Measurements from ENCODE around the gene CYP19A1.
A peak's percentile ranks its signal among the peaks of the same experiment; 100 is the strongest.

The CYP19A1 gene

DNA sequence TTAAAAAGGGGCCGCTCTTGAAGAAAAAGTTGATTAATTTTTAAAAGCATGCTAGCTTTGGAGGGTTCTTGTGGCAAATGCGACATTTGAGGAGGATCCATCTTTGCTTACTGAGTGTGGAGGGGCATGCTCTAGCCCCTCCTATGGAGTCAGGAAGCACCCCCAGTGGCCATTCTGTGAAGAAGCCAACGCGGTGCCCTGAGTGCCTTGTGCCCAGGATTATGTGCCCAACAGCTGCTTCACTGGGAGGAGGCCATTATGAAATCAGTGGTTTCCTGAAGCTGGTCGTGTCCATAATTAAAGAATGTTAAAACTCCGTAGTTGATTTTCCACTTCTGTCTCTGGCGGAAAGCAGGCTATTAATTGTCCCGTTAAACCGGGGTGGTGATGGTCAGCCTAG, 174.6 kb downstream of the CYP19A1 start:
- no peak overlapping the region for H3K27ac Mint-ChIP-seq
- ATAC-seq (no peak), DNase-seq (ENCODE audit: low spot score in 2 of 2) (no peak)
- H3K4me3 Mint-ChIP-seq = no peak overlapping the region
- no peaks in the 10 kb centered on the region for H3K36me3 Mint-ChIP-seq
- H3K9me3 Mint-ChIP-seq = no peaks in the 10 kb centered on the region
- H3K4me1 Mint-ChIP-seq = no peaks in the 10 kb centered on the region

DNA sequence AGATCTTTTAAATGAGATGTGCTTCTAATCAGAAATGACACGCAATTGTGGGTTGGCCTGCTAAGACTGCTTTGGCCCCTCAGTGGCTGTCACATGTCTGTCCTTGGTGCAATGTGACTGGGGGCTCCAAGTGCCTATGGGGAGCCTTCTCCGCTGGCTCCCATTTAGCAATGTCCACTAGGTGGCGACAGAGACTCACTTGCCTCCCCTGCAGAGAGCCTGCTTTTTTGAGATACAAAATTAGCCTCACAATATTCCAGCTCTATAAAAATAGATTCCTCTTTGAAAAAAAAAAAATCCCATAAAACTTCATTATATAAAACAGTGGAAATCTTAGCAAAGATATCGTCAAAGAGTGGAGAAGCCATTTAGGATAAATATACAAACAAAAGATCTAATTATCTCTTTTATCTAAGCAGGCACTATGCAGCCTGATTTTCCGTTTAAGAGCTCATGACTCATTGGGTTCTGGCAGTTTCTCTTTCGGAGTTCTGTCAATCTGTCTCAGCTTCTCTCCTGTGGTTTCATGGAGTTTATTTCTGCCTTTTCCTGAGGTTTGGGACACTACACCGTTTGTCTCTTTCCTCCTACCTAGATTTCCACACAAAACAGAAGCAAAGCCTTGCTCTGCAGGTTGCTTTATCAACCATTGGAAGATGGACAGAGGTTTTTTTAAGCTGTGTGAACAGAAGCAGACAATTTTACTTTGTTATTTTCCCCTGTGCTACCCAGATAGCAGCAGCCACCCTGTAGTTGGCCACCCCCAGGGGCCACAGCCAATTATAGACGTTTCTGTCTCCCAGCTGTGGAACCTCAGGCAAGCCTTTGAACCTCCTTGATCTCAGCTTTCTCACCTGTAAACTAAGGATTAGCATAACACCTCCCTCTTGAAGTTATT, 175.3 kb downstream of the CYP19A1 start:
- ATAC-seq (peak; percentile 78), DNase-seq (ENCODE audit: low spot score in 2 of 2) (peak; percentile 50 to 75)
- Mint-ChIP-seq H3K4me3 (no peak overlapping the region), H3K36me3 (no peaks in the 10 kb centered on the region), H3K9me3 (no peaks in the 10 kb centered on the region), H3K4me1 (no peaks in the 10 kb centered on the region), H3K27ac (no peak overlapping the region)

DNA sequence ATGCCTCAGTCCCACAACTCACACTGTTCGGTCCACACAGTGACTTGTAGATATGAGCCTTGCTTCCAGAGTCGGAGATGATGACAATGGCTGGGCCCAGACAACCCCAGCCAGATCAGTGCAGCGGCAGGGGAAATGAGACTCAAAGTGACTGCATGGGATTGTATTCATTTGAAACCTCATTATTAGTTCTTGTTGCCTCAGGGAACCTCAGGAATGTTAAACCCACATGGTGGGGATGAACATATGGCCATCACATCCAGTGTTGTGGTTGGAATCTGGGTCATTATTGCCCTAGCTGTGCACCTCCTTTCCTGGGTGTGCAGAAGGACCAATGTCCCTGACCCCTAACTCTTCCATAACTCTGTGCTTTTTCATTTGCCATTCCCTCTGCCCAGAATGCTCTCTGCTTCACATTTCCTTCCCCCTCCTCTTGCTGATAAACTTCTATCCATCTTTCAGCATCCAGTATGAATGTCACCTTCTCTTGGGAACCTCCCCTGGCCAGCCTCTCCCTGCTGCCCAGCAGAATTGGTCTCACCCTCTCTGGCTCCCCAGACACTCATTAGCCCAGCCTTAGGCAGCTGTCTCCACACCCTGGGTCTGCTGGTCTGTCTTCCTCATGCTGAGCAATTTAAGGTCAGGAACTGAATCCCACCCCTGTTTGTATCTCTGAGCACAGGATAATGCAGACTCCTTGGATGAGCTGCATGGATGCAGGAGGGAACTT, 176.7 kb downstream of the CYP19A1 start:
- Mint-ChIP-seq H3K27ac (no peak overlapping the region), H3K4me1 (no peaks in the 10 kb centered on the region)
- no peak for ATAC-seq

DNA sequence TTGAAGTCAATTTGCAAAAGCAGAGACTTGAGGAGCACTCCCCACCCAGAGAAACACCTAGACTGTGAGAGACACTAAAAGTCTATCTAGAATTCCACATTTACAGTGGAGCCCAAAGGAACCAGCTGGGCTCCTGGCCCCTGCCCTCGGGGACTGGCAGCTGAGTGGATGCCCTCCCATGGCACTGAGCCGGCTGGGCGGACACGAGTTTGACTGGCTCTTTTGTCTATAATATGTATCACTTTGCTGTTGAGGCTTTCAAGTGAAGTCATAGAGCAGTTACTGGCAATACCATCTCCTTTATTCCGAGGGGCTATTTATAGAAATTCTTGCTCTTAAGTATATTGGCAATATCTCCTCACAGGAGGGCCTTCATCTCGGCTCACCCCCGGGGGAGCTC, 177.9 kb downstream of the CYP19A1 start:
- Mint-ChIP-seq H3K27ac (no peak overlapping the region), H3K36me3 (no peaks in the 10 kb centered on the region), H3K4me1 (no peaks in the 10 kb centered on the region), H3K4me3 (no peak overlapping the region), H3K9me3 (no peaks in the 10 kb centered on the region)
- DNase-seq (ENCODE audit: low spot score in 2 of 2) (no peak), ATAC-seq (no peak)

More for the DNA sequence above, 176.7 kb downstream of the CYP19A1 start:
- Mint-ChIP-seq H3K9me3 (no peaks in the 10 kb centered on the region), H3K4me3 (no peak overlapping the region), H3K36me3 (no peaks in the 10 kb centered on the region)
- no peak for DNase-seq (ENCODE audit: low spot score in 2 of 2)
